Adrenal gland (tissue), 5 donors: ENCODE results near the gene PLEKHN1.

Source experiments
- CTCF ChIP-seq, 6 experiments: fragments of 450-650 bp in 4 of 6; fragments of 200-600 bp in 2 of 6; sonication (generic) in 1 of 6; IDR thresholded peaks; 1 replicate in 5 of 6; 2 replicates in 1 of 6; pipeline versions ENCODE4 v1.5.1 to v1.8.0; 2016 to 2021; ENCODE audit warnings: antibody characterized with exemption in 6 of 6, mild to moderate bottlenecking in 2 of 6, moderate library complexity in 1 of 6
- POLR2A ChIP-seq, 2 donors: fragments of 450-650 bp; IDR thresholded peaks; one replicate each; pipeline ENCODE4 v1.6.1; 2017; ENCODE audit warnings: antibody characterized with exemption in 2 of 2, mild to moderate bottlenecking in 2 of 2, moderate library complexity in 1 of 2
- donor health status: DM: no; HTN: no; CAD: no.

GRCh38 chr1:998745-998994 lies 32.4 kb downstream of the PLEKHN1 start:
- TF ChIP-seq CTCF (IDR thresholded peaks at IDR 0.05) (no peak), POLR2A (IDR thresholded peaks at IDR 0.05) (no peak)
